IMR-90 (cell line): Measurements from ENCODE around the gene CTDP1. TPM values are rescaled to one million over a fixed set of nuclear protein-coding genes. Genes with fewer than 3 reads are reported as not detected.

Experiments
- ATAC-seq: fragments of 200-7000 bp; cut with Tn5 transposase; 2 replicates; pipeline ENCODE4 v1.9.1; 2020; ENCODE audit warnings: low read depth, mild to moderate bottlenecking, moderate library complexity
- BruUV-seq: library from RNA; stranded (reverse); fragments of 400-500 nt; replicated peaks from 2 replicates; lab custom pipeline; 2021; lab: Mats Ljungman, UMichigan
- CTCF ChIA-PET: fragments of 300-600 bp; formaldehyde crosslinking; extraction: SDS; loops from one replicate; lab custom pipeline; 2021; ENCODE audit warnings: antibody characterized with exemption; lab: Yijun Ruan, JAX
- POLR2A ChIA-PET: fragments of 300-600 bp; sonication (Branson Sonifier 250); formaldehyde crosslinking; loops from one replicate; lab custom pipeline; 2022; ENCODE audit warnings: antibody characterized with exemption; ENCODE audit not compliant: unreplicated experiment; lab: Charles Lee
- DNase-seq: peaks from one replicate; pipeline ENCODE4 v3.0.0; 2013
- H2AFZ ChIP-seq: replicated peaks from 2 replicates; pipeline ENCODE3; 2013; ENCODE audit warnings: low read length, mild to moderate bottlenecking; ENCODE audit not compliant: poor library complexity
- H2AK5ac ChIP-seq: 2 replicates; pipeline ENCODE4 v1.6.1; 2013; ENCODE audit warnings: low read depth, low read length, inconsistent platforms
- H2AK9ac ChIP-seq: replicated peaks from 2 replicates; pipeline ENCODE3; 2013; ENCODE audit warnings: mild to moderate bottlenecking, low read depth, low read length, moderate library complexity; ENCODE audit not compliant: poor library complexity
- H2BK120ac ChIP-seq: 2 replicates; pipeline ENCODE4 v1.6.1; 2013; ENCODE audit warnings: low read depth, low read length, inconsistent platforms
- H2BK15ac ChIP-seq: 3 replicates; pipeline ENCODE4 v1.6.1; 2013; ENCODE audit warnings: low read depth, low read length, inconsistent platforms
- H2BK20ac ChIP-seq: 2 replicates; pipeline ENCODE4 v1.6.1; 2013; ENCODE audit warnings: low read depth, mild to moderate bottlenecking, inconsistent platforms, low read length, moderate library complexity
- H2BK5ac ChIP-seq: 2 replicates; pipeline ENCODE4 v1.6.1; 2013; ENCODE audit warnings: mild to moderate bottlenecking, low read depth, low read length, inconsistent platforms; ENCODE audit not compliant: poor library complexity, severe bottlenecking
- H3K14ac ChIP-seq: replicated peaks from 2 replicates; pipeline ENCODE4 v1.6.1; 2013; ENCODE audit warnings: low read depth, low read length, inconsistent platforms
- H3K18ac ChIP-seq: 2 replicates; pipeline ENCODE4 v1.6.1; 2013; ENCODE audit warnings: low read depth, low read length, control low read depth
- H3K23ac ChIP-seq: 2 replicates; pipeline ENCODE4 v1.6.1; 2013; ENCODE audit warnings: low read depth, low read length, inconsistent platforms
- H3K27ac ChIP-seq: 2 replicates; pipeline ENCODE4 v1.5.1; 2013; ENCODE audit warnings: mild to moderate bottlenecking, control low read depth, low read length; ENCODE audit not compliant: insufficient read depth
- H3K27me3 ChIP-seq: 2 replicates; pipeline ENCODE4 v1.6.1; 2013; ENCODE audit warnings: low read length; ENCODE audit not compliant: control insufficient read depth, insufficient read depth
- H3K36me3 ChIP-seq: 2 replicates; pipeline ENCODE4 v1.6.1; 2013; ENCODE audit warnings: low read length, mixed read lengths; ENCODE audit not compliant: control insufficient read depth, insufficient read depth
- H3K4ac ChIP-seq: 2 replicates; pipeline ENCODE4 v1.6.1; 2013; ENCODE audit warnings: low read depth, low read length, inconsistent platforms
- H3K4me1 ChIP-seq: 2 replicates; pipeline ENCODE4 v1.6.1; 2013; ENCODE audit warnings: low read length, mixed read lengths; ENCODE audit not compliant: control insufficient read depth, insufficient read depth
- H3K4me2 ChIP-seq: 2 replicates; pipeline ENCODE4 v1.6.1; 2013; ENCODE audit warnings: low read depth, mild to moderate bottlenecking, control low read depth, low read length, moderate library complexity
- H3K4me3 ChIP-seq: 2 replicates; pipeline ENCODE4 v1.5.1; 2013; ENCODE audit warnings: low read depth, mild to moderate bottlenecking, control low read depth, low read length, moderate library complexity; ENCODE audit not compliant: insufficient read depth
- H3K56ac ChIP-seq: 2 replicates; pipeline ENCODE4 v1.6.1; 2013; ENCODE audit warnings: low read length, inconsistent platforms; ENCODE audit not compliant: insufficient read depth; ENCODE audit errors: extremely low read depth
- H3K79me1 ChIP-seq, 2 experiments: 2 replicates each; pipeline ENCODE4 v1.6.1; 2013; ENCODE audit warnings: low read length in 2 of 2, inconsistent platforms in 1 of 2, low read depth in 1 of 2
- H3K9ac ChIP-seq: 2 replicates; pipeline ENCODE4 v1.6.1; 2013; ENCODE audit warnings: low read depth, low read length, control low read depth
- H3K9me1 ChIP-seq: 2 replicates; pipeline ENCODE4 v1.6.1; 2013; ENCODE audit warnings: low read length, inconsistent platforms; ENCODE audit not compliant: insufficient read depth
- H3K9me3 ChIP-seq: 2 replicates; pipeline ENCODE4 v1.6.1; 2013; ENCODE audit warnings: low read length; ENCODE audit not compliant: control insufficient read depth, insufficient read depth
- H4K20me1 ChIP-seq: 2 replicates; pipeline ENCODE4 v1.6.1; 2013; ENCODE audit warnings: low read length, inconsistent platforms; ENCODE audit not compliant: insufficient read depth
- H4K5ac ChIP-seq: 2 replicates; pipeline ENCODE4 v1.6.1; 2013; ENCODE audit warnings: mild to moderate bottlenecking, low read depth, low read length, control low read depth
- H4K8ac ChIP-seq, 2 experiments: 2 replicates each; pipeline ENCODE4 v1.6.1; 2013; ENCODE audit warnings: low read depth in 2 of 2, low read length in 2 of 2, control low read depth in 1 of 2, inconsistent platforms in 1 of 2
- H4K91ac ChIP-seq: 2 replicates; pipeline ENCODE4 v1.6.1; 2013; ENCODE audit warnings: low read depth, low read length, inconsistent platforms; ENCODE audit not compliant: insufficient read depth
- BHLHE40 ChIP-seq: fragments of 150-350 bp; IDR thresholded peaks from 2 replicates; pipeline ENCODE4 v1.6.1; 2016; ENCODE audit warnings: mild to moderate bottlenecking, low read depth, low read length
- CEBPB ChIP-seq: IDR thresholded peaks from 2 replicates; pipeline ENCODE4 v1.6.1; 2012; ENCODE audit warnings: low read depth, low read length, improper control_type of control experiment
- CTCF ChIP-seq: conservative IDR thresholded peaks from 2 replicates; pipeline ENCODE4 v1.5.1; 2012; ENCODE audit warnings: mild to moderate bottlenecking, low read depth, low read length, improper control_type of control experiment
- MAFK ChIP-seq: IDR thresholded peaks from 2 replicates; pipeline ENCODE4 v1.6.1; 2012; ENCODE audit warnings: low read depth, low read length, improper control_type of control experiment
- MAZ ChIP-seq: IDR thresholded peaks from 2 replicates; pipeline ENCODE4 v1.6.1; 2012; ENCODE audit warnings: low read depth, mild to moderate bottlenecking, low read length, improper control_type of control experiment, moderate library complexity, borderline replicate concordance
- MXI1 ChIP-seq: IDR thresholded peaks from 2 replicates; pipeline ENCODE4 v1.6.1; 2012; ENCODE audit warnings: low read depth, mild to moderate bottlenecking, low read length, moderate library complexity, borderline replicate concordance
- NFE2L2 ChIP-seq: fragments of 150-350 bp; IDR thresholded peaks from 2 replicates; pipeline ENCODE4 v1.6.1; 2016; ENCODE audit warnings: low read depth, mild to moderate bottlenecking, low read length
- POLR2A ChIP-seq: IDR thresholded peaks from 2 replicates; pipeline ENCODE4 v1.6.1; 2012; ENCODE audit warnings: mild to moderate bottlenecking, low read depth, low read length
- RCOR1 ChIP-seq: IDR thresholded peaks from 2 replicates; pipeline ENCODE4 v1.6.1; 2012; ENCODE audit warnings: mild to moderate bottlenecking, low read length, improper control_type of control experiment; ENCODE audit not compliant: insufficient replicate concordance
- SMC3 ChIP-seq: fragments of 150-350 bp; IDR thresholded peaks from 2 replicates; pipeline ENCODE4 v1.6.1; 2016; ENCODE audit warnings: low read depth, mild to moderate bottlenecking, antibody characterized with exemption, low read length, moderate library complexity
- WGBS, 2 experiments: methylation state at CpG; one replicate each; pipeline versions ENCODE4 v1.1.5 to v1.1.7; 2013; ENCODE audit warnings: missing lambda C conversion rate in 2 of 2; ENCODE audit not compliant: insufficient read length in 1 of 2; ENCODE audit errors: extremely low coverage in 2 of 2; 5-methylcytosine and 5-hydroxymethylcytosine counted together
- dilution Hi-C: fragments of 300-500 bp; cut with HindIII; formaldehyde crosslinking; loops from one replicate; pipeline ENCODE4 v1.14.3; 2018; ENCODE audit warnings: low sequenced_read_pairs; ENCODE audit not compliant: unreplicated experiment
- in situ Hi-C: fragments of 300-500 bp; cut with MboI; formaldehyde crosslinking; loops from 3 replicates; pipeline ENCODE4 v1.14.3; 2019; ENCODE audit warnings: low sequenced_read_pairs, inconsistent platforms, mixed read lengths
- intact Hi-C: fragments of 100-400 bp; cut with micrococcal nuclease; formaldehyde crosslinking; loops from 2 replicates; pipeline ENCODE4 v1.10.0; 2022
- polyA plus RNA-seq, 3 experiments: library from polyadenylated mRNA; depleted of rRNA; stranded (reverse); fragments of >200 nt; gene quantifications; 2 replicates each; pipeline ENCODE4 v1.2.3, GENCODE V29; 2012; ENCODE audit warnings: low replicate concordance in 1 of 3
- total RNA-seq: library from RNA; depleted of rRNA; stranded (reverse); fragments of >200 nt; gene quantifications from 2 replicates; pipeline ENCODE4 v1.2.3, GENCODE V29; 2012
- TF ChIP-seq, protein P1 (sequence below): fragments of 150-350 bp; IDR thresholded peaks from 2 replicates; pipeline ENCODE4 v1.6.1; 2016; ENCODE audit warnings: low read depth, mild to moderate bottlenecking, low read length, moderate library complexity, borderline replicate concordance
- TF ChIP-seq, protein P2 (sequence below): fragments of 150-350 bp; IDR thresholded peaks from 2 replicates; pipeline ENCODE4 v1.6.1; 2017; ENCODE audit warnings: mild to moderate bottlenecking, antibody characterized with exemption, low read length, low read depth

The CTDP1 gene
- total and polyA plus RNA-seq, 2 of the 4 experiments (the other 2 are of a cell fraction), result 13.4 to 17.6 TPM

DNA sequence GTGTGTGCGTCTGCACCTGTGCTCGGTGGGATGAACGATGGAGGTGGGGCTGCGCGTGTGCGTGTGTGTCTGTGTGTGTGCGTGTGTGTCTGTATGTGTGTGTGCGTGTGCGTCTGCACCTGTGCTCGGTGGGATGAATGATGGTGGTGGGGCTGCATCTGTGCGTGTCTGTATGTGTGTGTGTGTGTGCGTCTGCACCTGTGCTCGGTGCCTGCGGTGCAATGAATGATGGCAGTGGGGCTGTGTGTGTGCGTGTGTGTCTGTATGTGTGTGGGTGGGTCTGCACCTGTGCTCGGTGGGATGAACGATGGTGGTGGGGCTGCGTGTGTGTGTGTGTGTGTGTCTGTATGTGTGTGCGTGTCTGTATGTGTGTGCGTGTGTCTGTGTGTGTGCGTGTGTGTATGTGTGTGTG lies 48.5 kb upstream of the CTDP1 start:
- intact Hi-C loops, result no loop called here
- no peaks in the 10 kb centered on the region for H4K20me1 ChIP-seq
- H3K79me1 ChIP-seq, result no peaks in the 10 kb centered on the region
- H3K56ac ChIP-seq, result no peak overlapping the region
- H2BK5ac ChIP-seq, result no peak overlapping the region
- TF ChIP-seq, protein P1, sequence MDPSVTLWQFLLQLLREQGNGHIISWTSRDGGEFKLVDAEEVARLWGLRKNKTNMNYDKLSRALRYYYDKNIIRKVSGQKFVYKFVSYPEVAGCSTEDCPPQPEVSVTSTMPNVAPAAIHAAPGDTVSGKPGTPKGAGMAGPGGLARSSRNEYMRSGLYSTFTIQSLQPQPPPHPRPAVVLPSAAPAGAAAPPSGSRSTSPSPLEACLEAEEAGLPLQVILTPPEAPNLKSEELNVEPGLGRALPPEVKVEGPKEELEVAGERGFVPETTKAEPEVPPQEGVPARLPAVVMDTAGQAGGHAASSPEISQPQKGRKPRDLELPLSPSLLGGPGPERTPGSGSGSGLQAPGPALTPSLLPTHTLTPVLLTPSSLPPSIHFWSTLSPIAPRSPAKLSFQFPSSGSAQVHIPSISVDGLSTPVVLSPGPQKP, result no peak
- TF ChIP-seq, protein P2, sequence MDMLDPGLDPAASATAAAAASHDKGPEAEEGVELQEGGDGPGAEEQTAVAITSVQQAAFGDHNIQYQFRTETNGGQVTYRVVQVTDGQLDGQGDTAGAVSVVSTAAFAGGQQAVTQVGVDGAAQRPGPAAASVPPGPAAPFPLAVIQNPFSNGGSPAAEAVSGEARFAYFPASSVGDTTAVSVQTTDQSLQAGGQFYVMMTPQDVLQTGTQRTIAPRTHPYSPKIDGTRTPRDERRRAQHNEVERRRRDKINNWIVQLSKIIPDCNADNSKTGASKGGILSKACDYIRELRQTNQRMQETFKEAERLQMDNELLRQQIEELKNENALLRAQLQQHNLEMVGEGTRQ, result no peak
- TF ChIP-seq CTCF (no peak), MAZ (no peak), MXI1 (no peak), NFE2L2 (no peak), SMC3 (no peak), CEBPB (no peak), POLR2A (no peak), MAFK (no peak), BHLHE40 (no peak), RCOR1 (no peak)
- H3K9me1 ChIP-seq, result no peaks in the 10 kb centered on the region
- H4K8ac ChIP-seq, result no peak overlapping the region
- H4K91ac ChIP-seq, result no peak overlapping the region
- H3K23ac ChIP-seq, result no peak overlapping the region
- no peaks in the 10 kb centered on the region for H3K36me3 ChIP-seq
- no peak overlapping the region for H3K4me2 ChIP-seq
- H3K4me1 ChIP-seq, result no peaks in the 10 kb centered on the region
- no peak overlapping the region for H3K18ac ChIP-seq
- no peak overlapping the region for H2AFZ ChIP-seq
- no peak overlapping the region for H3K14ac ChIP-seq
- BruUV-seq, result no TSS peak
- no peak overlapping the region for H2BK15ac ChIP-seq
- no peak overlapping the region for H2BK20ac ChIP-seq
- no peak overlapping the region for H3K27ac ChIP-seq
- POLR2A ChIA-PET, result no interaction called here
- no peak overlapping the region for H4K5ac ChIP-seq
- no peak overlapping the region for H2AK9ac ChIP-seq
- ATAC-seq, result no peak
- dilution Hi-C loops, result no loop called here
- no peak overlapping the region for H3K9ac ChIP-seq
- no peak overlapping the region for H3K4me3 ChIP-seq
- WGBS, 2 experiments, result 94% methylated on average over 7 of the region's 21 CpGs; no CpG with 5 or more reads in 1 of the 2 experiments
- CTCF ChIA-PET, result no interaction called here
- H2AK5ac ChIP-seq, result no peak overlapping the region
- no peak overlapping the region for H3K4ac ChIP-seq
- peaks cover 29% of the 10 kb centered on the region for H3K27me3 ChIP-seq
- H3K9me3 ChIP-seq, result no peaks in the 10 kb centered on the region
- DNase-seq, result no peak
- in situ Hi-C loops, result no loop called here
- no peak overlapping the region for H2BK120ac ChIP-seq
